GM12878 (cell line): ENCODE results near the gene REV3L. TPM values are rescaled to one million over a fixed set of nuclear protein-coding genes. Genes with fewer than 3 reads are reported as not detected.

Experiments
- ATAC-seq: fragments of 200-7000 bp; cut with Tn5 transposase; 3 replicates; pipeline ENCODE4 v1.9.1; 2020; ENCODE audit warnings: mild to moderate bottlenecking, moderate library complexity
- BruUV-seq: library from RNA; stranded (reverse); fragments of 400-500 nt; replicated peaks from 2 replicates; lab custom pipeline; 2021; lab: Mats Ljungman, UMichigan
- CTCF ChIA-PET: fragments of 300-600 bp; sonication (Branson Sonifier 250); formaldehyde crosslinking; extraction: SDS; loops from one replicate; lab custom pipeline; 2021; ENCODE audit warnings: inconsistent platforms; lab: Yijun Ruan, JAX
- POLR2A ChIA-PET: fragments of 350-600 bp; formaldehyde crosslinking; extraction: SDS; loops from one replicate; lab custom pipeline; 2021; ENCODE audit warnings: inconsistent platforms; lab: Charles Lee
- RAD21 ChIA-PET: fragments of 300-600 bp; sonication (Branson Sonifier 250); formaldehyde crosslinking; loops from one replicate; lab custom pipeline; 2023; ENCODE audit warnings: antibody characterized with exemption; ENCODE audit not compliant: unreplicated experiment; lab: Charles Lee
- SMC1A ChIA-PET: fragments of 300-600 bp; sonication (Branson Sonifier 250); formaldehyde crosslinking; loops from one replicate; lab custom pipeline; 2023; ENCODE audit not compliant: unreplicated experiment, uncharacterized antibody; lab: Charles Lee
- DNase-seq: peaks from one replicate; pipeline ENCODE4 v3.0.0-alpha.2; 2011; ENCODE audit warnings: low read depth, low spot score
- FAIRE-seq: peaks from 3 replicates; lab custom pipeline; 2011; peaks lifted over from hg19 to GRCh38; lab: Jason Lieb, UNC
- H2AFZ ChIP-seq: 2 replicates; pipeline ENCODE4 v1.6.0; 2011; ENCODE audit warnings: low read depth, low read length, control low read depth; ENCODE audit not compliant: control insufficient read depth
- H3K27ac ChIP-seq: 2 replicates; pipeline ENCODE4 v1.5.1; 2011; ENCODE audit warnings: control low read depth; ENCODE audit not compliant: control insufficient read depth, insufficient read depth
- H3K27me3 ChIP-seq, 2 experiments: replicated peaks in 1 of 2; 2 replicates each; pipeline versions ENCODE4 v1.6.0 to v1.6.1; 2011; ENCODE audit warnings: low read length in 1 of 2; ENCODE audit not compliant: control insufficient read depth in 2 of 2, insufficient read depth in 2 of 2
- H3K36me3 ChIP-seq, 2 experiments: 2 replicates each; pipeline ENCODE4 v1.5.1; 2011; ENCODE audit warnings: low read length in 1 of 2; ENCODE audit not compliant: control insufficient read depth in 2 of 2, insufficient read depth in 2 of 2
- H3K4me1 ChIP-seq: 2 replicates; pipeline ENCODE4 v1.6.1; 2011; ENCODE audit warnings: mild to moderate bottlenecking, low read length, moderate library complexity, mixed read lengths; ENCODE audit not compliant: control insufficient read depth, insufficient read depth
- H3K4me2 ChIP-seq: 2 replicates; pipeline ENCODE4 v1.6.0; 2011; ENCODE audit warnings: control low read depth; ENCODE audit not compliant: control insufficient read depth, insufficient read depth
- H3K4me3 ChIP-seq: fragments of 200-600 bp; sonication (generic); 2 replicates; pipeline ENCODE4 v1.5.1; 2016
- H3K79me2 ChIP-seq: 2 replicates; pipeline ENCODE4 v1.6.0; 2011; ENCODE audit warnings: low read length; ENCODE audit not compliant: control insufficient read depth, insufficient read depth
- H3K9ac ChIP-seq: 2 replicates; pipeline ENCODE4 v1.8.0; 2011; ENCODE audit warnings: low read length, control low read depth, mixed read lengths; ENCODE audit not compliant: control insufficient read depth, insufficient read depth
- H3K9me3 ChIP-seq: replicated peaks from 3 replicates; pipeline ENCODE4 v1.5.1; 2011; ENCODE audit warnings: mild to moderate bottlenecking, low read length; ENCODE audit not compliant: control insufficient read depth, insufficient read depth
- H4K20me1 ChIP-seq: 2 replicates; pipeline ENCODE4 v1.6.0; 2011; ENCODE audit not compliant: control insufficient read depth, insufficient read depth
- ATF2 ChIP-seq: IDR thresholded peaks from 2 replicates; pipeline ENCODE4 v1.6.1; 2012; ENCODE audit warnings: low read length, inconsistent platforms
- CBFB ChIP-seq: IDR thresholded peaks from 2 replicates; pipeline ENCODE4 v1.6.1; 2016; ENCODE audit warnings: antibody characterized with exemption, low read depth
- CBX5 ChIP-seq: sonication (generic); IDR thresholded peaks from 2 replicates; pipeline ENCODE4 v1.6.1; 2016; ENCODE audit warnings: low read depth, moderate library complexity, mild to moderate bottlenecking, inconsistent platforms
- CTCF ChIP-seq, 3 experiments: IDR thresholded peaks in 2 of 3; conservative IDR thresholded peaks in 1 of 3; 2 replicates each; pipeline ENCODE4 v1.5.1; 2011; ENCODE audit warnings: low read depth in 3 of 3, low read length in 3 of 3, mild to moderate bottlenecking in 3 of 3, control low read depth in 2 of 3, moderate library complexity in 2 of 3, inconsistent platforms in 1 of 3, mixed read lengths in 1 of 3; ENCODE audit not compliant: control insufficient read depth in 2 of 3, insufficient read depth in 1 of 3; ENCODE audit errors: extremely low read depth in 1 of 3
- EZH2 ChIP-seq: IDR thresholded peaks from 2 replicates; pipeline ENCODE4 v1.6.1; 2012; ENCODE audit warnings: low read depth, mild to moderate bottlenecking, control low read depth, inconsistent platforms, low read length, borderline replicate concordance; ENCODE audit not compliant: control insufficient read depth
- HDAC6 ChIP-seq: fragments of 200-600 bp; sonication (generic); IDR thresholded peaks from one replicate; pipeline ENCODE4 v1.8.0; 2017; ENCODE audit warnings: antibody characterized with exemption; ENCODE audit not compliant: unreplicated experiment
- IKZF1 ChIP-seq: fragments of 450-650 bp; conservative IDR thresholded peaks from 2 replicates; pipeline ENCODE4 v1.6.1; 2017; ENCODE audit warnings: antibody characterized with exemption, mild to moderate bottlenecking
- MTA3 ChIP-seq: IDR thresholded peaks from 2 replicates; pipeline ENCODE4 v1.6.1; 2012; ENCODE audit warnings: low read length, inconsistent platforms, borderline replicate concordance
- MXI1 ChIP-seq: fragments of 150-350 bp; IDR thresholded peaks from 2 replicates; pipeline ENCODE4 v1.6.1; 2011; ENCODE audit warnings: low read depth, mild to moderate bottlenecking, inconsistent platforms, low read length, improper control_type of control experiment
- NFYA ChIP-seq: IDR thresholded peaks from 2 replicates; pipeline ENCODE4 v1.6.1; 2011; ENCODE audit warnings: low read depth, mild to moderate bottlenecking, low read length, improper control_type of control experiment, borderline replicate concordance
- NRF1 ChIP-seq: conservative IDR thresholded peaks from 2 replicates; pipeline ENCODE4 v1.6.1; 2011; ENCODE audit warnings: mild to moderate bottlenecking, low read depth, low read length, improper control_type of control experiment
- RB1 ChIP-seq: fragments of 450-650 bp; formaldehyde crosslinking; IDR thresholded peaks from 2 replicates; pipeline ENCODE4 v1.6.1; 2017; ENCODE audit warnings: mild to moderate bottlenecking, borderline replicate concordance
- RELA ChIP-seq: fragments of 450-650 bp; IDR thresholded peaks from 2 replicates; pipeline ENCODE4 v1.8.0; 2014; ENCODE audit warnings: borderline replicate concordance; ENCODE audit not compliant: partially characterized antibody
- STAT1 ChIP-seq: fragments of 450-650 bp; conservative IDR thresholded peaks from 2 replicates; pipeline ENCODE4 v1.6.1; 2014; ENCODE audit warnings: antibody characterized with exemption, mild to moderate bottlenecking
- YY1 ChIP-seq: IDR thresholded peaks from 2 replicates; pipeline ENCODE4 v1.6.1; 2011; ENCODE audit warnings: low read depth, mild to moderate bottlenecking, low read length
- WGBS: methylation state at CpG from one replicate; pipeline ENCODE4 v1.1.6; 2016; ENCODE audit warnings: low lambda C conversion rate; ENCODE audit not compliant: insufficient replicate concordance, insufficient coverage; ENCODE audit errors: missing lambda C conversion rate; 5-methylcytosine and 5-hydroxymethylcytosine counted together
- in situ Hi-C: fragments of 300-500 bp; cut with MboI; formaldehyde crosslinking; loops from 9 replicates; pipeline ENCODE4 v1.14.3; 2018; ENCODE audit warnings: mixed read lengths
- intact Hi-C: fragments of 100-400 bp; cut with micrococcal nuclease; formaldehyde crosslinking; loops from one replicate; pipeline ENCODE4 v1.14.2; 2022; ENCODE audit not compliant: unreplicated experiment
- polyA plus RNA-seq, 11 experiments: library from polyadenylated mRNA; depleted of rRNA in 4 of 11; unstranded in 6 of 11; stranded (reverse) in 5 of 11; fragments of >200 nt; fragmentation: Nextera tagmentation in 4 of 11; fragmentation: Illumina TruSeq in 1 of 11; extraction: Ambion mirVana in 4 of 11; extraction: Trizol in 1 of 11; gene quantifications; 1 replicate in 1 of 11; 2 replicates in 10 of 11; pipeline versions ENCODE4 v1.2.1 to v1.2.3, GENCODE V29; 2011 to 2016; ENCODE audit warnings: inconsistent platforms in 2 of 11, missing spikeins in 2 of 11, low read depth in 1 of 11
- total RNA-seq, 4 experiments: library from RNA; depleted of rRNA in 3 of 4; stranded (reverse); fragments of >200 nt in 3 of 4; fragmentation: Illumina TruSeq in 1 of 4; extraction: Trizol in 1 of 4; gene quantifications; 2 replicates each; pipeline versions ENCODE4 v1.2.1 to v1.2.3, GENCODE V29; 2013 to 2021
- TF ChIP-seq, protein P1 (sequence below): fragments of 450-650 bp; IDR thresholded peaks from 2 replicates; pipeline ENCODE4 v1.6.1; 2016; ENCODE audit warnings: mild to moderate bottlenecking
- TF ChIP-seq, protein P2 (sequence below): IDR thresholded peaks from 2 replicates; pipeline ENCODE4 v1.6.1; 2011; ENCODE audit warnings: low read depth, low read length, improper control_type of control experiment, borderline replicate concordance
- TF ChIP-seq, protein P3 (sequence below): fragments of 150-350 bp; IDR thresholded peaks from 2 replicates; pipeline ENCODE4 v1.6.1; 2014; ENCODE audit warnings: mild to moderate bottlenecking, low read depth, low read length

The REV3L gene
- total and polyA plus RNA-seq, 10 of the 15 experiments (the other 5 are each of a cell fraction or from before 2014, with no cell fraction given): 7.6 to 33.6 (median 21.5) TPM

DNA sequence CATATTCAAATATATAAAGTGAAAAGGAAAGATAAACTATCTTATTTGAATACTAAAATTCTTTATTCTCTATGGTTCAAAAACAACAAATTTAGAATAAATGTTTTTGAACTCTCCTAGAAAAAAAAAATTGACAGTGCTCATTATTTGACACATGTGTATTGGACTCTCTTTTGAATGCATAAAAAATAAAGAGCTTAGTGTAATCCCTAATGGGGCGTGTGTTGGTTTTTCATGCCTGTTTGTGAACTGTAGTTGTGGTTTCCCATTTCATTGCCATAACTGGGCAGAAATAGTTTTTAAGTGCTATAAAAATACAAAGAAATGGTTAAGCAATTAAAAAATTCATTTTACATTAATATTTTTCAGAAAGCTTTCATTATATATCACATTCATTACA is 101.3 kb downstream of the REV3L start:
- FAIRE-seq: no peak

More for the DNA sequence above, 101.3 kb downstream of the REV3L start:
- WGBS: 93% methylated on average over 1 of the region's 1 CpG
- ChIA-PET RAD21 (no interaction called here), SMC1A (interaction anchor here (1.2 to 2.3 kb wide), 4 partner anchors 9 to 97 kb away, joined by 3 to 7 read pairs (median 5); no protein-coding TSS in a partner anchor), CTCF (interaction anchor here (2.7 kb wide), 1 partner anchor 122 kb away, joined by 13 read pairs; a partner anchor contains a TSS), POLR2A (interaction anchor here (0.6 kb wide), 1 partner anchor 11 kb away, joined by 3 read pairs; no protein-coding TSS in a partner anchor)
- Histone ChIP-seq H3K27me3 (no peaks in the 10 kb centered on the region), H3K9ac (no peak overlapping the region), H3K36me3 (peaks cover 5 to 13% of the 10 kb centered on the region in 2 experiments), H3K9me3 (no peaks in the 10 kb centered on the region), H3K4me3 (no peak overlapping the region), H2AFZ (no peak overlapping the region), H3K79me2 (no peaks in the 10 kb centered on the region), H3K27ac (no peak overlapping the region), H3K4me1 (0 out of 2 replicates have a peak, but pooled peaks cover 3% of the 10 kb centered on the region), H4K20me1 (no peaks in the 10 kb centered on the region), H3K4me2 (no peak overlapping the region)
- BruUV-seq: no TSS peak
- TF ChIP-seq, protein P1, sequence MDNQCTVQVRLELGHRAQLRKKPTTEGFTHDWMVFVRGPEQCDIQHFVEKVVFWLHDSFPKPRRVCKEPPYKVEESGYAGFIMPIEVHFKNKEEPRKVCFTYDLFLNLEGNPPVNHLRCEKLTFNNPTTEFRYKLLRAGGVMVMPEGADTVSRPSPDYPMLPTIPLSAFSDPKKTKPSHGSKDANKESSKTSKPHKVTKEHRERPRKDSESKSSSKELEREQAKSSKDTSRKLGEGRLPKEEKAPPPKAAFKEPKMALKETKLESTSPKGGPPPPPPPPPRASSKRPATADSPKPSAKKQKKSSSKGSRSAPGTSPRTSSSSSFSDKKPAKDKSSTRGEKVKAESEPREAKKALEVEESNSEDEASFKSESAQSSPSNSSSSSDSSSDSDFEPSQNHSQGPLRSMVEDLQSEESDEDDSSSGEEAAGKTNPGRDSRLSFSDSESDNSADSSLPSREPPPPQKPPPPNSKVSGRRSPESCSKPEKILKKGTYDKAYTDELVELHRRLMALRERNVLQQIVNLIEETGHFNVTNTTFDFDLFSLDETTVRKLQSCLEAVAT: no peak
- TF ChIP-seq CBX5 (no peak), ATF2 (no peak), NFYA (no peak), EZH2 (no peak), CTCF (IDR thresholded peaks at IDR 0.05 in 2 of 3, conservative IDR thresholded peaks at IDR 0.05 in 1 of 3; ENCODE audit: control insufficient read depth in 2 of 3, extremely low read depth in 1 of 3, insufficient read depth in 1 of 3, low read depth in 3 of 3, low read length in 3 of 3) (no peak), CBFB (no peak), RB1 (no peak), IKZF1 (no peak), STAT1 (no peak), MTA3 (no peak), HDAC6 (no peak), NRF1 (no peak), YY1 (no peak), MXI1 (no peak), RELA (no peak)
- TF ChIP-seq, protein P2, sequence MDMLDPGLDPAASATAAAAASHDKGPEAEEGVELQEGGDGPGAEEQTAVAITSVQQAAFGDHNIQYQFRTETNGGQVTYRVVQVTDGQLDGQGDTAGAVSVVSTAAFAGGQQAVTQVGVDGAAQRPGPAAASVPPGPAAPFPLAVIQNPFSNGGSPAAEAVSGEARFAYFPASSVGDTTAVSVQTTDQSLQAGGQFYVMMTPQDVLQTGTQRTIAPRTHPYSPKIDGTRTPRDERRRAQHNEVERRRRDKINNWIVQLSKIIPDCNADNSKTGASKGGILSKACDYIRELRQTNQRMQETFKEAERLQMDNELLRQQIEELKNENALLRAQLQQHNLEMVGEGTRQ: no peak
- TF ChIP-seq, protein P3, sequence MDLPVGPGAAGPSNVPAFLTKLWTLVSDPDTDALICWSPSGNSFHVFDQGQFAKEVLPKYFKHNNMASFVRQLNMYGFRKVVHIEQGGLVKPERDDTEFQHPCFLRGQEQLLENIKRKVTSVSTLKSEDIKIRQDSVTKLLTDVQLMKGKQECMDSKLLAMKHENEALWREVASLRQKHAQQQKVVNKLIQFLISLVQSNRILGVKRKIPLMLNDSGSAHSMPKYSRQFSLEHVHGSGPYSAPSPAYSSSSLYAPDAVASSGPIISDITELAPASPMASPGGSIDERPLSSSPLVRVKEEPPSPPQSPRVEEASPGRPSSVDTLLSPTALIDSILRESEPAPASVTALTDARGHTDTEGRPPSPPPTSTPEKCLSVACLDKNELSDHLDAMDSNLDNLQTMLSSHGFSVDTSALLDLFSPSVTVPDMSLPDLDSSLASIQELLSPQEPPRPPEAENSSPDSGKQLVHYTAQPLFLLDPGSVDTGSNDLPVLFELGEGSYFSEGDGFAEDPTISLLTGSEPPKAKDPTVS: no peak
- DNase-seq (no peak), ATAC-seq (no peak)
- intact Hi-C loops (no loop called here), in situ Hi-C loops (no loop called here)
